Hepatocyte (in vitro differentiated cells): ENCODE measurements around the gene ZKSCAN2.

ENCODE experiments used
- CTCF ChIP-seq: fragments of 200-600 bp; sonication (generic); IDR thresholded peaks from 2 replicates; pipeline ENCODE4 v1.5.1; 2016; ENCODE audit warnings: antibody characterized with exemption, mild to moderate bottlenecking; ENCODE audit not compliant: poor library complexity
- EZH2 ChIP-seq: fragments of 200-600 bp; sonication (generic); IDR thresholded peaks from 2 replicates; pipeline ENCODE4 v1.6.1; 2016; ENCODE audit warnings: antibody characterized with exemption, mild to moderate bottlenecking, borderline replicate concordance
- EZH2phosphoT487 ChIP-seq: fragments of 200-600 bp; sonication (generic); IDR thresholded peaks from one replicate; pipeline ENCODE4 v1.6.1; 2018; ENCODE audit warnings: antibody characterized with exemption, mild to moderate bottlenecking, low read depth, moderate library complexity; ENCODE audit not compliant: unreplicated experiment, severe bottlenecking

GRCh38 chr16:25228372-25228771 is 29.3 kb downstream of the ZKSCAN2 start:
- no peak for TF ChIP-seq EZH2
- TF ChIP-seq CTCF = no peak
- TF ChIP-seq EZH2phosphoT487 = no peak
